NCI-H2196 treated with DMSO at 0.1 percent for 48 hours (cell line): Measurements from ENCODE around the gene ECD.

Source experiments
- DNase-seq: peaks from one replicate; lab custom pipeline; 2025; ENCODE audit not compliant: unreplicated experiment; lab: John Stamatoyannopoulos, UW

Gene ECD

GRCh38 chr10:73167783-73168464 lies at the start of gene ECD, which contains the start of gene FAM149B1:
Gene ECD (minus strand): TSS chr10:73168008. CDS start chr10:73163937, 4,071 bp downstream.
Gene FAM149B1 (plus strand): TSS chr10:73168119. CDS start chr10:73168340, 221 bp downstream.
- DNase-seq, result peak; percentile 53

GRCh38 chr10:73215749-73216148 lies 47.9 kb upstream of the ECD start:
- DNase-seq, result no peak

- DNase-seq, result no peak
Measured at GRCh38 chr10:73211106-73211811, 43.5 kb upstream of the ECD start.

GRCh38 chr10:73210395-73211105 lies 42.7 kb upstream of the ECD start:
- DNase-seq, result no peak

- no peak for DNase-seq
Measured at GRCh38 chr10:73209705-73210104, 41.9 kb upstream of the ECD start.

GRCh38 chr10:73207883-73208282 lies 40.1 kb upstream of the ECD start:
- no peak for DNase-seq

GRCh38 chr10:73206385-73206784 lies 38.6 kb upstream of the ECD start:
- no peak for DNase-seq

- DNase-seq, result no peak
Measured at GRCh38 chr10:73205890-73206289, 38.1 kb upstream of the ECD start.

- no peak for DNase-seq
Measured at GRCh38 chr10:73205081-73205480, 37.3 kb upstream of the ECD start.

- DNase-seq, result no peak
Measured at GRCh38 chr10:73190188-73190587, 22.4 kb upstream of the ECD start.

GRCh38 chr10:73186266-73186665 lies 18.5 kb upstream of the ECD start:
- no peak for DNase-seq

- DNase-seq, result no peak
Measured at GRCh38 chr10:73183667-73184281, 16.0 kb upstream of the ECD start.

GRCh38 chr10:73182568-73182967 lies 14.8 kb upstream of the ECD start:
- DNase-seq, result no peak

- DNase-seq, result no peak
Measured at GRCh38 chr10:73174148-73174925, 6.5 kb upstream of the ECD start.

GRCh38 chr10:73172867-73173266 lies 5.1 kb upstream of the ECD start:
- DNase-seq, result no peak

- no peak for DNase-seq
Measured at GRCh38 chr10:73169320-73169719, 1.5 kb upstream of the ECD start.

GRCh38 chr10:73168465-73168803 lies 626 bp upstream of the ECD start:
- no peak for DNase-seq

- no peak for DNase-seq
Measured at GRCh38 chr10:73167458-73167782, 388 bp downstream of the ECD start.

GRCh38 chr10:73166972-73167371 lies 836 bp downstream of the ECD start:
- no peak for DNase-seq

GRCh38 chr10:73163096-73163495 lies 4.7 kb downstream of the ECD start:
- no peak for DNase-seq

GRCh38 chr10:73161662-73162061 lies 6.1 kb downstream of the ECD start:
- no peak for DNase-seq
